ENCODE measurements around the gene RPS6KB2. TPM values are rescaled to one million over a fixed set of nuclear protein-coding genes. Genes with fewer than 3 reads are reported as not detected.

Gene RPS6KB2
- total RNA-seq: 42.7 and 49.5 TPM in 2 replicates
- long read RNA-seq, partial matches to known transcripts: 1 of 3 reads
- long read RNA-seq, other reads (novel, unspliced or antisense): 0 of 3 reads

DNA sequence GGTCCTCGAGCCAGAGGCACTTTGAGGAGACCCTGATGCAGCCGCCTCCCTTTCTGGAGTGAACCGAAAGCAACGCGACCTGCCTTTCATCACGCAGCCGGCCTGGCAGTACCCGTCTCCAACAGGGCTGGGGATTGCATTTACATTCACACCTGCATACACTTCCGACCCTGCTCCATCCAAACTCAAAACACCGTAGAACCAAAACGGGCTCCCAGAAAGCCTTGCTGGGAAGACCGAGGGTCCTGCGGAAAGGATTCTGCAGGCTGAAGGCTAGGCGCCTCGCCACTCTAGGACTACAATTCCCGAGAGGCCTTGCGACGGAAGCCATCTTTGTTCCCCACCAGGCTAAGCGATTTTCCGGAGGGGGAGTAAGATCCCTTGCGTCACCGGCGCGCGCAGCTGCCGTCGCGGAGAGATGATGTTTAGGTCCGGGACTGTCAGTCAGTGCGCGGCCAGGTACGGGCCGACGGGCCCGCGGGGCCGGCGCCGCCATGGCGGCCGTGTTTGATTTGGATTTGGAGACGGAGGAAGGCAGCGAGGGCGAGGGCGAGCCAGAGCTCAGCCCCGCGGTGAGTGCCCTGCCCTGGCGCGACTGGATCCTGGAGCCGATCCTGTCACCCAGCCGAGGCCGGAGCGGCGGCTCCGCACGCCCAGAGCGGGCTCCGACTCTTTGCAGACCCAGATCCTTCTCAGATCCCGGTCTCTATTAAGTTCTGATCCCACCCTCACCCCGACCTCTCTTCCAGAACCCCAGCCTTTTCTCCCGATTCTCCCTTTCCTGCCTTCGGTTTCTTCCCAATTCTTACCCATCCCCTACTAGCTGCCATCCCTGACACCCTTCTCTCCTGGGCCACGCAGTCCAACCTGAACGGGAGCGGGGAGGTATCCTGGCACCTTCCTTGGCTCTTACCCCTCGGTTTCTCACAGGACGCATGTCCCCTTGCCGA is at the start of gene RPS6KB2:
RPS6KB2 (plus strand) TSS at position 443 of the 950 bp plus-strand sequence; CDS start at position 495, 52 bp downstream.
- H3K27ac Mint-ChIP-seq (ENCODE audit: unreplicated experiment): peak within 1 kb of the TSS; percentile 88
- DNase-seq (ENCODE audit: extremely low spot score, unreplicated experiment): peak; percentile 99
- H3K9me3 Mint-ChIP-seq (ENCODE audit: unreplicated experiment): no peaks in the 10 kb centered on the region

DNA sequence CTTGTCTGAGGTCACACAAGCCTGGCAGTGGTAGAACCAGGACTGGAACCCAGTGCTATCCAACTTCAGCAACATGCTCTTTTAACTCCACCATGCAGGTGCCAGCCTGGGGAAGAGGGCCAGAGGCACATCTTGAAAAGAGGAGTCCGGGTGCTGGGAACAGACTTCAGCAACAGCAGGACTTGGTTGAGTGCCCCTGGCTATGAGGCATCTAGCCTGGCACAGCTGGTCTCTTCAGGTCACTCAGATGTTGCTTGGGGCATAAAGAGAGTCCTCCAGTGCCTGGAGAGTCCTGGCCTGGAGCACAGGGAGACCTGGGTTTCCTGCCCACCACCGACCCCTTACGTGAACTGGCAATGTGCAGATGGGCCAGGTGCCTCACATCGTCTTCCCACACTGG is 49.8 kb upstream of the RPS6KB2 start:
- H3K9me3 Mint-ChIP-seq (ENCODE audit: unreplicated experiment): no peaks in the 10 kb centered on the region
- H3K4me1 Mint-ChIP-seq (ENCODE audit: unreplicated experiment): peaks cover 43% of the 10 kb centered on the region
- no peak for DNase-seq (ENCODE audit: extremely low spot score, unreplicated experiment)
- no peaks in the 10 kb centered on the region for H3K27me3 Mint-ChIP-seq (ENCODE audit: unreplicated experiment)
- no peak overlapping the region for H3K4me3 Mint-ChIP-seq (ENCODE audit: unreplicated experiment)
- H3K36me3 Mint-ChIP-seq (ENCODE audit: unreplicated experiment): no peaks in the 10 kb centered on the region
- TF ChIP-seq, protein P1, sequence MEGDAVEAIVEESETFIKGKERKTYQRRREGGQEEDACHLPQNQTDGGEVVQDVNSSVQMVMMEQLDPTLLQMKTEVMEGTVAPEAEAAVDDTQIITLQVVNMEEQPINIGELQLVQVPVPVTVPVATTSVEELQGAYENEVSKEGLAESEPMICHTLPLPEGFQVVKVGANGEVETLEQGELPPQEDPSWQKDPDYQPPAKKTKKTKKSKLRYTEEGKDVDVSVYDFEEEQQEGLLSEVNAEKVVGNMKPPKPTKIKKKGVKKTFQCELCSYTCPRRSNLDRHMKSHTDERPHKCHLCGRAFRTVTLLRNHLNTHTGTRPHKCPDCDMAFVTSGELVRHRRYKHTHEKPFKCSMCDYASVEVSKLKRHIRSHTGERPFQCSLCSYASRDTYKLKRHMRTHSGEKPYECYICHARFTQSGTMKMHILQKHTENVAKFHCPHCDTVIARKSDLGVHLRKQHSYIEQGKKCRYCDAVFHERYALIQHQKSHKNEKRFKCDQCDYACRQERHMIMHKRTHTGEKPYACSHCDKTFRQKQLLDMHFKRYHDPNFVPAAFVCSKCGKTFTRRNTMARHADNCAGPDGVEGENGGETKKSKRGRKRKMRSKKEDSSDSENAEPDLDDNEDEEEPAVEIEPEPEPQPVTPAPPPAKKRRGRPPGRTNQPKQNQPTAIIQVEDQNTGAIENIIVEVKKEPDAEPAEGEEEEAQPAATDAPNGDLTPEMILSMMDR (IDR thresholded peaks at IDR 0.05): no peak
- peak overlapping the region; percentile 47 for H3K27ac Mint-ChIP-seq (ENCODE audit: unreplicated experiment)

More for the DNA sequence above, at the start of gene RPS6KB2:
- Mint-ChIP-seq H3K36me3 (ENCODE audit: unreplicated experiment) (peaks cover 7% of the 10 kb centered on the region), H3K27me3 (ENCODE audit: unreplicated experiment) (no peaks in the 10 kb centered on the region), H3K4me1 (ENCODE audit: unreplicated experiment) (peaks cover 5% of the 10 kb centered on the region), H3K4me3 (ENCODE audit: unreplicated experiment) (peak within 1 kb of the TSS; percentile 90)
- TF ChIP-seq, protein P1 (IDR thresholded peaks at IDR 0.05): no peak

DNA sequence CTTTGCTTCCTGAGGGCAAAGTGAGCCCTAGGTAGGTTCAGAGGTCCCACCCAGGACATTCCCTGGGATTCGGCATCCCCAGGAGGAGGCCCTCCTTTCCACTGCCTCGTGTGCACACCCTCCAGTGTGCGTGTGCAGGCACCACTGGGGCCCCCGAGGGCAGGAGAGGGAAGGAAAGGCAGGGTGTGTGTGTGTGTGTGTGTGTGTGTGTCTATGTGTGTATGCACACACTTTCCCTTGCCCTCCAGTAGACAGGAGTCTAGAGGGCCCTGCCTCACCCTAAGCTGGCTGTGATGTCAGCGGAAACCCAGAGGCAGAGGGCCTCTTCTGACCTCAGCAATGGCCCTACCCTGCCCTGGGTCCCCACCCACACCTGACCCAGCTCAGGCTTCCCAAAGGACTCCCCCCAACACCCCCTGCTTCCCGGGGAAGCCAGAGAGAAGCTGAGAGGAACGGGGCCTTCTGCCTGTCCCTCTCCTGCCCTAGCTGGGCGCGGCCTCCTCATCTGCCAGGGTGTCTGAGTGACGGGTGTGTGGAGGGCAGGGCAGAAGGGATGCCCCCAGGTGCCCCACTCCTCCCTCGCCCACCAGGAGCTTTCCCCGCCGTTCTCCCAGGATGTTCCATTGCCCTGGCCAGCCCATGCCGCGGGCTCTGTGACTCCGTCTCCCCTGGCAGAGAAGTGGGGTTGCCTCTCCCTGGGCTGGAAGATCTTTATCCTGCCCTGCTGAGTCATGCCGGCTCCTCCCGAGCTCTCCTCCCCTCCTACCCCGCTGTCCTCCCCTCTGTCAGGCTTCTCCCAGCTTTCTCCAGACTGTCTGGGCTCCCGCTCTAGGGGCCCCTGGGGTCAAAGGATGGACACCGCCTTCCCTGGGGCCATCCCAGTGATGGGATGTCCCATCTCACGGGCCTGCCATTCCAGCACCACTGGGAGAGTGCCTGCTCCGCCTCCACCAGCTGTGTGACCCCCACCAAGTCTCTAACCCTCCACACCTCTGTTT is 48.9 kb upstream of the RPS6KB2 start:
- TF ChIP-seq, protein P1 (IDR thresholded peaks at IDR 0.05): no peak
- no peaks in the 10 kb centered on the region for H3K9me3 Mint-ChIP-seq (ENCODE audit: unreplicated experiment)
- H3K27me3 Mint-ChIP-seq (ENCODE audit: unreplicated experiment): no peaks in the 10 kb centered on the region
- H3K4me1 Mint-ChIP-seq (ENCODE audit: unreplicated experiment): peaks cover 39% of the 10 kb centered on the region
- peak overlapping the region; percentile 81 for H3K27ac Mint-ChIP-seq (ENCODE audit: unreplicated experiment)
- DNase-seq (ENCODE audit: extremely low spot score, unreplicated experiment): no peak
- peak overlapping the region; percentile 4 for H3K4me3 Mint-ChIP-seq (ENCODE audit: unreplicated experiment)
- no peaks in the 10 kb centered on the region for H3K36me3 Mint-ChIP-seq (ENCODE audit: unreplicated experiment)

DNA sequence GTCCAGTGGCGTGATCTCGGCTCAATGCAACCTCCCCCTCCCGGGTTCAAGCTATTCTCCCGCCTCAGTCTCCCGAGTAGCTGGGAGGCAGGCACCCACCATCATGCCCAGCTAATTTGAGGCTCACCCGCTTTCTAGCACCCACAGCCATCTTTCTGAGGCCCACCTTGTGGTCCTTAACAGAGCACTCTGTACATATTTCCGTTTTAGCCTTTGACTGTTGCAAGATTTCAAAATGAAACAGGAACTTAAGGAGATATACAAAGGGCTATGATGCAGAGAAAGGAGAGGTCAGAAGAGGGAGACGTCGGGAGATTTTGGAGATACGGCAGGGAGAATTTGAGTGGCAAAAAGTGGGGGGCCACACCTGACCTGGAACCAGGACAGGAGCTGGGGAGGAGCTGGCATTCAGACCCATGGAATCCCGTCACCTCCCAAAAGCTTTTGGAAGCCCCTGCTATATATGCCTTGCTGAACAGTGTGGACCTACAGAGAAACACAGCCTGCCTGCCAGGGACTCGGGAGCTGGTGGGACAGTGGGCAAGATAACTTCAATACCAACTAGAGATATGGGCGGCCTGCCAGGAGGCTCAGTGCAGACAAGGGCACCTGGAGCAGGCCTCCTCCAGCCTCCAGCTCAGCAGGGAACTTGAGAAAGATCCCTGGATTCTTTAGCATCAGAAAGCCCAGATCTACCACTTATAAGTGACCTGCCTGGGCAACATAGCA is 46.9 kb upstream of the RPS6KB2 start:
- peaks cover 34% of the 10 kb centered on the region for H3K4me1 Mint-ChIP-seq (ENCODE audit: unreplicated experiment)
- no peak overlapping the region for H3K4me3 Mint-ChIP-seq (ENCODE audit: unreplicated experiment)
- H3K36me3 Mint-ChIP-seq (ENCODE audit: unreplicated experiment): no peaks in the 10 kb centered on the region
- peaks cover 6% of the 10 kb centered on the region for H3K27me3 Mint-ChIP-seq (ENCODE audit: unreplicated experiment)
- TF ChIP-seq, protein P1 (IDR thresholded peaks at IDR 0.05): no peak
- H3K27ac Mint-ChIP-seq (ENCODE audit: unreplicated experiment): no peak overlapping the region
- no peak for DNase-seq (ENCODE audit: extremely low spot score, unreplicated experiment)
- no peaks in the 10 kb centered on the region for H3K9me3 Mint-ChIP-seq (ENCODE audit: unreplicated experiment)
